Measurements from ENCODE around the gene LIPJ.

LIPJ gene

GRCh38 chr10:88617772-88618300 lies 31.3 kb downstream of the LIPJ start:
- TF ChIP-seq CTCF (conservative IDR thresholded peaks at IDR 0.05; ENCODE audit: low read depth, low read length) = no peak
- H3K4me3 ChIP-seq (ENCODE audit: low read depth, low read length) = no peak overlapping the region

GRCh38 chr10:88618496-88618895 lies 31.9 kb downstream of the LIPJ start:
- DNase-seq (ENCODE audit: low read depth) = no peak
- no peak for TF ChIP-seq CTCF (conservative IDR thresholded peaks at IDR 0.05; ENCODE audit: low read depth, low read length)
- H3K4me3 ChIP-seq (ENCODE audit: low read depth, low read length) = no peak overlapping the region

More at GRCh38 chr10:88617772-88618300, 31.3 kb downstream of the LIPJ start:
- no peak for DNase-seq (ENCODE audit: low read depth)

- no peak for DNase-seq (ENCODE audit: low read depth)
- no peak for TF ChIP-seq CTCF (conservative IDR thresholded peaks at IDR 0.05; ENCODE audit: low read depth, low read length)
Observed at GRCh38 chr10:88620441-88620840, 33.9 kb downstream of the LIPJ start.

GRCh38 chr10:88623835-88624234 lies 37.3 kb downstream of the LIPJ start:
- TF ChIP-seq CTCF (conservative IDR thresholded peaks at IDR 0.05; ENCODE audit: low read depth, low read length) = no peak
- DNase-seq (ENCODE audit: low read depth) = no peak
- H3K4me3 ChIP-seq (ENCODE audit: low read depth, low read length) = no peak overlapping the region

More at GRCh38 chr10:88620441-88620840, 33.9 kb downstream of the LIPJ start:
- no peak overlapping the region for H3K4me3 ChIP-seq (ENCODE audit: low read depth, low read length)

GRCh38 chr10:88624840-88625239 lies 38.3 kb downstream of the LIPJ start:
- no peak for TF ChIP-seq CTCF (conservative IDR thresholded peaks at IDR 0.05; ENCODE audit: low read depth, low read length)
- DNase-seq (ENCODE audit: low read depth) = no peak
- H3K4me3 ChIP-seq (ENCODE audit: low read depth, low read length) = no peak overlapping the region

GRCh38 chr10:88640186-88640585 lies 53.6 kb downstream of the LIPJ start:
- no peak overlapping the region for H3K4me3 ChIP-seq (ENCODE audit: low read depth, low read length)
- no peak for DNase-seq (ENCODE audit: low read depth)
- TF ChIP-seq CTCF (conservative IDR thresholded peaks at IDR 0.05; ENCODE audit: low read depth, low read length) = no peak

GRCh38 chr10:88642209-88642608 lies 55.6 kb downstream of the LIPJ start:
- DNase-seq (ENCODE audit: low read depth) = no peak
- H3K4me3 ChIP-seq (ENCODE audit: low read depth, low read length) = no peak overlapping the region
- TF ChIP-seq CTCF (conservative IDR thresholded peaks at IDR 0.05; ENCODE audit: low read depth, low read length) = no peak

Measured in choroid plexus epithelial cell (primary cell).